Choroid plexus epithelial cell (primary cell): ENCODE data around the gene CHST11.
A peak's percentile ranks its signal among the peaks of the same experiment; 100 is the strongest.

ENCODE experiments used
- DNase-seq: peaks from one replicate; pipeline ENCODE4 v3.0.0-alpha.2; 2010; ENCODE audit warnings: low read depth
- H3K4me3 ChIP-seq: 2 replicates; pipeline ENCODE4 v1.5.1; 2011; ENCODE audit warnings: low read depth, mild to moderate bottlenecking, control low read depth, low read length, moderate library complexity
- TF ChIP-seq, protein P1 (sequence below): conservative IDR thresholded peaks from 2 replicates; pipeline ENCODE4 v1.5.1; 2011; ENCODE audit warnings: low read depth, mild to moderate bottlenecking, control low read depth, inconsistent platforms, low read length, moderate library complexity

The CHST11 gene

DNA sequence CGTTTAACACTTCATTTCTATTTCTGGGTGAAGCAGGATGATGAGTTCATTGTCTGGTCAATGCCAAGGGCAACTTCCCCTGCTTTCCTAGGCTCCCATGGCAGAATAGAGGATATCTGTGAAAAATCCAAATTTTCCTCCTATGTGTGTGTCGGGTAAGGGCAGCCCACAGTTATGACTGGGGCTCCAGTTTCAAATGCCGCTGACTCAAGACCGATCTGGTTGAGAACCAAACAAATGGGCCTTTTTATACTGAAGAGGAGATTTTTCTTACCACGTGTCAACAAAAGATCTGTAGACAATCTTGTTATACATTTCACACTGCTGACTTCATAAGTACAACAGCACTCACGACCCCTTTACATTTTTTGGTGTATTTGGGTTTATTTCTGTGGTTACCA lies 120.8 kb downstream of the CHST11 start:
- TF ChIP-seq, protein P1, sequence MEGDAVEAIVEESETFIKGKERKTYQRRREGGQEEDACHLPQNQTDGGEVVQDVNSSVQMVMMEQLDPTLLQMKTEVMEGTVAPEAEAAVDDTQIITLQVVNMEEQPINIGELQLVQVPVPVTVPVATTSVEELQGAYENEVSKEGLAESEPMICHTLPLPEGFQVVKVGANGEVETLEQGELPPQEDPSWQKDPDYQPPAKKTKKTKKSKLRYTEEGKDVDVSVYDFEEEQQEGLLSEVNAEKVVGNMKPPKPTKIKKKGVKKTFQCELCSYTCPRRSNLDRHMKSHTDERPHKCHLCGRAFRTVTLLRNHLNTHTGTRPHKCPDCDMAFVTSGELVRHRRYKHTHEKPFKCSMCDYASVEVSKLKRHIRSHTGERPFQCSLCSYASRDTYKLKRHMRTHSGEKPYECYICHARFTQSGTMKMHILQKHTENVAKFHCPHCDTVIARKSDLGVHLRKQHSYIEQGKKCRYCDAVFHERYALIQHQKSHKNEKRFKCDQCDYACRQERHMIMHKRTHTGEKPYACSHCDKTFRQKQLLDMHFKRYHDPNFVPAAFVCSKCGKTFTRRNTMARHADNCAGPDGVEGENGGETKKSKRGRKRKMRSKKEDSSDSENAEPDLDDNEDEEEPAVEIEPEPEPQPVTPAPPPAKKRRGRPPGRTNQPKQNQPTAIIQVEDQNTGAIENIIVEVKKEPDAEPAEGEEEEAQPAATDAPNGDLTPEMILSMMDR, result no peak
- no peak overlapping the region for H3K4me3 ChIP-seq
- peak; percentile 56 for DNase-seq

GRCh38 chr12:104578453-104578852 lies 121.7 kb downstream of the CHST11 start:
- DNase-seq, result peak; percentile 66
- TF ChIP-seq, protein P1, result no peak
- no peak overlapping the region for H3K4me3 ChIP-seq

DNA sequence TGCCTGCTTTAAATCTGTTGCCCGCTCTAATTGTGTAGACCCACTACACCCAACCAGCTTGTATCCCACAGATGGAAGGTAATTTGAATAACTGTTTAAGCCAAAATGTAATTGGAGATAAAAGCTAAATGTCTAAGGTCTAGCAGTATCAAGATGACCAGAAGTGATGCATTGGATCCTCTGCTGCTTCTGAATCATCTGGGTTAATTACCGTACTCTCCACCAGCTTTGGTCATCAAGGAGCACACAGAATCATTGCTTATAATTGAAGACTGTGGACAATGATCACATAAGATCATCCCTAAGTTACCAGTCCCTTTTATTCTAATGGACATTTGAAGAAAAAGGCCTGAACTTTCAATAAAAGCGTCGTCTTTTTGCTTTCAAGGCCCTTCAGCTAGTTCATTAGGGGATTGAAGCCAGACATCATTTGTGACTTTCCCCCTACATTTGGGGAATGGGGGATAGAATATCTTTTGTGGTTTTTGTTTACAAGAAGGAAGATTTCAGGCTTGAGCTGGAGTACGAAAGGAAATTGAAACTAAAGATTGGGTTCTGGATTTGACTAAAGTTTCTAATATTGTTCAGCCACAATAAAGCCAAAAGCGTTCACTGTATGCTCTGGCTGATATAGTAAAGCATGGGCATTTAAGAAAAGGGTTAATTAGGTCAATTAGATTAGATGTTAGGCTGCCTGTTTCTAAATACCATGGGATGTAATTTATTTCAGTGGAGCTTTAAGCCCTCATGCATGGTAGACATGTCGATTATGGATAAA lies 123.2 kb downstream of the CHST11 start:
- H3K4me3 ChIP-seq, result no peak overlapping the region
- TF ChIP-seq, protein P1, result no peak
- no peak for DNase-seq

GRCh38 chr12:104581005-104581570 lies 124.3 kb downstream of the CHST11 start:
- no peak for DNase-seq
- H3K4me3 ChIP-seq, result no peak overlapping the region
- TF ChIP-seq, protein P1, result no peak

DNA sequence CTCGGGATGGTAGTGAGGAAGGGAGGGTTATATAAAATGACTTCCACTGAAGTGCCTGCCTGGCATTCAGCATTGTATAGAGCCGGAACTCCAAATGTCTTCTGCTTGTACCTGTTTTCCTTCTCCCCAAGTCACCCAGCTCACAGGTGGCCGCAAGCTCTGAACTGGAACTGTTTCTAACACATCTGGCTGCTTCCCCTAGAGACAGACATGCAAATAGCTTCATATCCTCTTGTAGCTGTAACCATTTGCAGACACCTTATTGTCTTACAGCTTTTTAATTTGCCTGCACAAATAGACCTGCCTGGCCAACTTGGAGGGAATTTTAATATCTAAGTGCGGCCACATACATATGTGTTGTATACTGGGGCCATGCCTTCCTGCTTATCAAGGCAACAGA lies 126.0 kb downstream of the CHST11 start:
- H3K4me3 ChIP-seq, result no peak overlapping the region
- TF ChIP-seq, protein P1, result no peak
- DNase-seq, result no peak

DNA sequence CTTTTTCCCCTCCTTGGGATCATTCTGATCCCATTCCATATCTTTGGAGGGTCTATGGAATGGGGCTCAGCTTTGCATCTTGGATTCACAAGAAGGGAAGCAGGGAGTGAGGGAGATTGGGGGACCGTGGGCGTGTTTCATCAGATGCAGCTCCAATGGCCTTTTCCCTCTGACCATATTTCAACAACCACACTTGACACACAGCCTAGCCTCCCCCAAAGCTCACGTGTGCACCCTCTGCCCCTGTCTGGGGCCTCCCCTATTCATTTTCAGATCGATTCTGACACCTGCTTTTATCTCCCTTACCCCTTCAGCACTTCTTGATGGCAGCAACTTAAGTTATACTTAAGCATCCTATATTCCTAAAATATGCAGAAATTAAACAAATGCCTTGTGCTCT lies 126.6 kb downstream of the CHST11 start:
- no peak for DNase-seq
- TF ChIP-seq, protein P1, result no peak

GRCh38 chr12:104585448-104586055 lies 128.8 kb downstream of the CHST11 start:
- TF ChIP-seq, protein P1, result no peak
- DNase-seq, result no peak
- H3K4me3 ChIP-seq, result no peak overlapping the region

More for the DNA sequence above, 126.6 kb downstream of the CHST11 start:
- no peak overlapping the region for H3K4me3 ChIP-seq
